ENCODE data around the gene TIPARP.

GRCh38 chr3:156670077-156670476 is 4.3 kb upstream of the TIPARP start:
- TF ChIP-seq CTCF (conservative IDR thresholded peaks at IDR 0.05; ENCODE audit: low read length) (no peak), EZH2phosphoT487 (IDR thresholded peaks at IDR 0.05; ENCODE audit: borderline replicate concordance, low read depth, low read length) (no peak)

All from OCI-LY7 (cell line).